Adrenal gland (tissue), 12 donors: ENCODE results near the gene HSDL2. TPM values are rescaled to one million over a fixed set of nuclear protein-coding genes. Genes with fewer than 3 reads are reported as not detected.

Experiments used
- DNase-seq, 7 donors: peaks; one replicate each; pipeline ENCODE4 v3.0.0-alpha.2; 2019 to 2020
- H3K27ac ChIP-seq, 5 donors: fragments of 200-600 bp; sonication (generic) in 4 of 5; 1 replicate in 3 of 5; 2 replicates in 2 of 5; pipeline versions ENCODE4 v1.5.1 to v1.8.0; 2016 to 2020; ENCODE audit warnings: mild to moderate bottlenecking in 1 of 5
- H3K27me3 ChIP-seq: fragments of 200-600 bp; 2 replicates; pipeline ENCODE4 v1.8.0; 2021
- H3K36me3 ChIP-seq, 2 donors: fragments of 200-600 bp; replicated peaks in 1 of 2; 1 replicate in 1 of 2; 2 replicates in 1 of 2; pipeline versions ENCODE4 v1.5.1 to v1.8.0; 2018 to 2022
- H3K4me1 ChIP-seq, 2 donors: fragments of 200-600 bp; replicated peaks in 1 of 2; 1 replicate in 1 of 2; 2 replicates in 1 of 2; pipeline versions ENCODE4 v1.5.1 to v1.8.0; 2018 to 2021
- H3K4me3 ChIP-seq, 4 donors: fragments of 200-600 bp; sonication (generic) in 3 of 4; one replicate each; pipeline ENCODE4 v1.5.1; 2016 to 2018
- H3K9me3 ChIP-seq, 3 donors: fragments of 200-600 bp; sonication (generic) in 1 of 3; replicated peaks in 1 of 3; 1 replicate in 2 of 3; 2 replicates in 1 of 3; pipeline versions ENCODE4 v1.5.1 to v1.8.0; 2016 to 2021
- POLR2A ChIP-seq, 2 donors: fragments of 450-650 bp; IDR thresholded peaks; one replicate each; pipeline ENCODE4 v1.6.1; 2017; ENCODE audit warnings: antibody characterized with exemption in 2 of 2, mild to moderate bottlenecking in 2 of 2, moderate library complexity in 1 of 2
- WGBS, 4 donors: extraction: QIAGEN DNeasy Blood & Tissue Kit in 2 of 4; methylation state at CpG; one replicate each; pipeline versions ENCODE4 v1.1.5 to v1.1.7; 2013 to 2017; 5-methylcytosine and 5-hydroxymethylcytosine counted together
- intact Hi-C, 2 donors: fragments of 100-400 bp; cut with DNase I; formaldehyde crosslinking; loops; one replicate each; pipeline versions ENCODE4 v1.14.1 to v1.15.0; 2022 to 2023
- polyA plus RNA-seq, 3 donors: library from polyadenylated mRNA; stranded (reverse); fragments of 200-250 nt in 2 of 3; fragments of 350-450 nt in 1 of 3; fragmentation: Illumina TruSeq in 1 of 3; extraction: RNeasy Lipid Tissue Mini Kit (QIAGEN cat#74804) in 1 of 3; gene quantifications; one replicate each; pipeline ENCODE4 v1.2.3, GENCODE V29; 2013 to 2014
- total RNA-seq, 9 donors: library from RNA; depleted of rRNA in 4 of 9; stranded (reverse); fragments of >200 nt in 4 of 9; fragments of 120-200 nt in 1 of 9; fragmentation: NEBNext Ultra II Directional in 1 of 9; extraction: Animal tissue kit (Norgen Biotek cat#: 25700) in 1 of 9; gene quantifications; one replicate each; pipeline versions ENCODE4 v1.1.0 to v1.2.4, GENCODE V29; 2013 to 2023
- TF ChIP-seq, protein P1 (sequence below), 6 experiments: fragments of 450-650 bp in 4 of 6; fragments of 200-600 bp in 2 of 6; sonication (generic) in 1 of 6; IDR thresholded peaks; 1 replicate in 5 of 6; 2 replicates in 1 of 6; pipeline versions ENCODE4 v1.5.1 to v1.8.0; 2016 to 2021; ENCODE audit warnings: antibody characterized with exemption in 6 of 6, mild to moderate bottlenecking in 2 of 6, moderate library complexity in 1 of 6
- donor health status: healthy with polysubstance abuse.
- donor health status: Bipolar disorder and iron deficiency.
- donor health status: DM: yes; HTN: yes; CAD: no.
- donor health status: DM: no; HTN: no; CAD: no.
- donor health status: DM: no; HTN: no; CAD: no.
- donor health status: DM: yes; HTN: yes; CAD: no.

The HSDL2 gene
- total and polyA plus RNA-seq, 12 donors, result 43.8 to 127 (median 85.2) TPM

DNA sequence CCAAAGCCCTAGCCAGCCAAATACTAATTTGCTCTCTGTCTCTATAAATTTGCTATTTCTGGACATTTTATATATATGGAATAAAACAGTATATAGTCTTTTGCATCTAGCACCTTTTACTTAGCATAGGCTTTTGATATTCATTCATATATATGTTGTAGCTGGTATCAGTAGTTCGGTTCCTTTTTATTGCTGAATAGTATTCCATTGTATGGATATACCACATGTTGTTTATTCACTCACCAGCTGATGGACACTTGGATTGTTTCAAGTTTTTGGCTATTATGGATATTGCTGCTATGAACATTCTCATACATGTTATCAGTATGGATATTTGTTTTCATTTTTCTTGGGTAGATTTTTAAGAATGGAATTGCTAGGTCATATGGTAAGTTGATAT lies 82.9 kb downstream of the HSDL2 start:
- no peak overlapping the region for H3K4me3 ChIP-seq
- TF ChIP-seq POLR2A (IDR thresholded peaks at IDR 0.05), result no peak
- TF ChIP-seq, protein P1, sequence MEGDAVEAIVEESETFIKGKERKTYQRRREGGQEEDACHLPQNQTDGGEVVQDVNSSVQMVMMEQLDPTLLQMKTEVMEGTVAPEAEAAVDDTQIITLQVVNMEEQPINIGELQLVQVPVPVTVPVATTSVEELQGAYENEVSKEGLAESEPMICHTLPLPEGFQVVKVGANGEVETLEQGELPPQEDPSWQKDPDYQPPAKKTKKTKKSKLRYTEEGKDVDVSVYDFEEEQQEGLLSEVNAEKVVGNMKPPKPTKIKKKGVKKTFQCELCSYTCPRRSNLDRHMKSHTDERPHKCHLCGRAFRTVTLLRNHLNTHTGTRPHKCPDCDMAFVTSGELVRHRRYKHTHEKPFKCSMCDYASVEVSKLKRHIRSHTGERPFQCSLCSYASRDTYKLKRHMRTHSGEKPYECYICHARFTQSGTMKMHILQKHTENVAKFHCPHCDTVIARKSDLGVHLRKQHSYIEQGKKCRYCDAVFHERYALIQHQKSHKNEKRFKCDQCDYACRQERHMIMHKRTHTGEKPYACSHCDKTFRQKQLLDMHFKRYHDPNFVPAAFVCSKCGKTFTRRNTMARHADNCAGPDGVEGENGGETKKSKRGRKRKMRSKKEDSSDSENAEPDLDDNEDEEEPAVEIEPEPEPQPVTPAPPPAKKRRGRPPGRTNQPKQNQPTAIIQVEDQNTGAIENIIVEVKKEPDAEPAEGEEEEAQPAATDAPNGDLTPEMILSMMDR (IDR thresholded peaks at IDR 0.05), result no peak
- H3K27ac ChIP-seq, result no peak overlapping the region
- no peaks in the 10 kb centered on the region for H3K4me1 ChIP-seq
- 96 to 100% (median 97%) methylated on average over 1 of the region's 1 CpG for WGBS, 4 donors
- DNase-seq, result no peak
- no peaks in the 10 kb centered on the region for H3K9me3 ChIP-seq
- intact Hi-C loops, result no loop called here
- peaks cover 0 to 27% of the 10 kb centered on the region in 2 donors for H3K36me3 ChIP-seq
- H3K27me3 ChIP-seq, result no peaks in the 10 kb centered on the region

DNA sequence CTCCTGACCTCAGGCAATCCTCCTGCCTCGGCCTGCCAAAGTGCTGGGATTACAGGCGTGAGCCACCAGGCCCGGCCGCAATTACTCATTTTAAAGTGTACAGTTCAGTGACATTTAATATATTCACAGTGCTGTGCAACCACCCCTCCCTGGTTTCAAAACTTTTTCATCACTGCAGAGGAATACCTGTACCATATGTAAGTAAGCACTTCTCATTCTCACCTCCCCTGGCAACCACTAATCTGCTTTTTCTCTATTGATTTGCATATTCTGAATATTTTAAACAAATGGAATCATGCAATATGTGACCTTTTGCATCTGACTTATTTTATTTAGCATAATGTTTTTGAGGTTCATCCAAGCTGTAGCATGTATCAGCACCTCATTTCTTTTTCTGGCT lies 85.4 kb downstream of the HSDL2 start:
- intact Hi-C loops, result no loop called here
- H3K27ac ChIP-seq, result no peak overlapping the region
- no peaks in the 10 kb centered on the region for H3K9me3 ChIP-seq
- WGBS, 4 donors, result 90 to 97% (median 94%) methylated on average over 3 to 4 of the region's 4 CpGs
- no peak for DNase-seq
- no peaks in the 10 kb centered on the region for H3K4me1 ChIP-seq
- H3K27me3 ChIP-seq, result no peaks in the 10 kb centered on the region
- H3K36me3 ChIP-seq, result peaks cover 0 to 12% of the 10 kb centered on the region in 2 donors
- TF ChIP-seq, protein P1 (IDR thresholded peaks at IDR 0.05), result no peak
- no peak for TF ChIP-seq POLR2A (IDR thresholded peaks at IDR 0.05)
- no peak overlapping the region for H3K4me3 ChIP-seq

DNA sequence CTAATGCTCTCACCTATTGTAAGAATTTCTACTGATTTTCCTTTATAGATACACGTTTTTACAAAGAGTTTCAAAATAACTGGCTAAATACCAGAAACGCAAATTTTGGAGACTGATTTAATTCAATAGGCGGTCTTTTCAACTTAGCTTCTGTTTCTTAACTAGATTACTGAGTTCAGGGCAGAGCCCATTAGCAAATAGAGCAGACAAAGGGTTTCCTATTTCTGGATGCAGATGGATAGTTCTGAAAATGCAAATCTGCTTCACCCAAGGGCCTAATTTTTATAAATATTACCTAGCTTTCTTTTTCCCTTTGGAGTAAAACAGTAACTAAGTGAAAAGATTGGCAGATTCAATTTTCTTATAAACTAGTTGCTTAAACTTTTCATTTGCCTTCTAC lies 93.1 kb downstream of the HSDL2 start:
- intact Hi-C loops, result no loop called here
- Histone ChIP-seq H3K9me3 (peaks cover 0 to 3% (median 0%) of the 10 kb centered on the region in 3 donors), H3K27ac (no peak overlapping the region), H3K36me3 (peaks cover 0 to 9% of the 10 kb centered on the region in 2 donors), H3K4me1 (no peaks in the 10 kb centered on the region), H3K27me3 (no peaks in the 10 kb centered on the region), H3K4me3 (no peak overlapping the region)
- TF ChIP-seq, protein P1 (IDR thresholded peaks at IDR 0.05), result no peak
- TF ChIP-seq POLR2A (IDR thresholded peaks at IDR 0.05), result no peak
- DNase-seq, result no peak
- WGBS, 4 donors, result 80 to 87% (median 83%) methylated on average over 3 of the region's 3 CpGs

DNA sequence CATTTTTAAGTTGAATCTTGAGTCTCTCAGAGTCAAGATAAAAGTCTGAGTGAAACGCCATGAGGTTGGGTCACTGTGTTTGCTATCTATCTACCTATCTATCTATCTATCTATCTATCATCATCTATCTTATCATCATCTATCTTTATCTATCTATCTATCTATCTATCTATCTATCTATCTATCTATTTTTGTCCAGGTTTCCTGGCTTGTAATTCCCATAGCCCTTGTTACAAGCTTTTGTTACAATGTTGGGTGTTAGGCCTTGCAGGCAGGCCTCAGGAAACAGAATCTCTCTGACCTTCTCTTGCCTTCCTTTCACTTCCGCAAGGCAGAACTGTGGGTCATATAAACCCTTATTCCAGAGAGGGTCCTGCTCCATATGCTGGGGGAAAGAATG lies 94.1 kb downstream of the HSDL2 start:
- 85 to 98% (median 92%) methylated on average over 2 of the region's 2 CpGs for WGBS, 4 donors
- H3K27ac ChIP-seq, result no peak overlapping the region
- no peaks in the 10 kb centered on the region for H3K27me3 ChIP-seq
- TF ChIP-seq, protein P1 (IDR thresholded peaks at IDR 0.05), result no peak
- no peak for TF ChIP-seq POLR2A (IDR thresholded peaks at IDR 0.05)
- H3K4me1 ChIP-seq, result no peaks in the 10 kb centered on the region
- no peak for DNase-seq
- no peak overlapping the region for H3K4me3 ChIP-seq
- H3K9me3 ChIP-seq, result peaks cover 0 to 3% (median 0%) of the 10 kb centered on the region in 3 donors
- intact Hi-C loops, result no loop called here
- H3K36me3 ChIP-seq, result peaks cover 0 to 9% of the 10 kb centered on the region in 2 donors
